Smooth muscle cell (in vitro differentiated cells): ENCODE results near the gene PCED1B. TPM values are rescaled to one million over a fixed set of nuclear protein-coding genes. Genes with fewer than 3 reads are reported as not detected.

Experiments
- DNase-seq: peaks from one replicate; lab custom pipeline; 2025; ENCODE audit not compliant: unreplicated experiment; lab: John Stamatoyannopoulos, UW
- H2AFZ ChIP-seq: fragments of 200-600 bp; sonication (generic); 2 replicates; pipeline ENCODE4 v1.6.0; 2016; ENCODE audit warnings: antibody characterized with exemption, low read depth, mild to moderate bottlenecking
- H3F3A ChIP-seq: fragments of 200-600 bp; sonication (generic); 2 replicates; pipeline ENCODE4 v1.6.0; 2017; ENCODE audit warnings: antibody characterized with exemption, low read depth
- H3K27ac ChIP-seq: fragments of 200-600 bp; sonication (generic); 2 replicates; pipeline ENCODE4 v1.5.1; 2016; ENCODE audit warnings: low read depth, mild to moderate bottlenecking
- H3K27me3 ChIP-seq: fragments of 200-600 bp; sonication (generic); 2 replicates; pipeline ENCODE4 v1.6.1; 2016; ENCODE audit warnings: low read depth, mild to moderate bottlenecking
- H3K36me3 ChIP-seq: fragments of 200-600 bp; sonication (generic); 2 replicates; pipeline ENCODE4 v1.5.1; 2016; ENCODE audit warnings: low read depth
- H3K4me1 ChIP-seq: fragments of 200-600 bp; sonication (generic); 2 replicates; pipeline ENCODE4 v1.5.1; 2016; ENCODE audit warnings: low read depth
- H3K4me2 ChIP-seq: fragments of 200-600 bp; sonication (generic); 2 replicates; pipeline ENCODE4 v1.6.0; 2016; ENCODE audit warnings: mild to moderate bottlenecking
- H3K4me3 ChIP-seq: fragments of 200-600 bp; sonication (generic); 2 replicates; pipeline ENCODE4 v1.5.1; 2016; ENCODE audit warnings: mild to moderate bottlenecking
- H3K79me2 ChIP-seq: fragments of 200-600 bp; sonication (generic); 2 replicates; pipeline ENCODE4 v1.6.0; 2016; ENCODE audit warnings: low read depth, mild to moderate bottlenecking
- H3K9ac ChIP-seq: fragments of 200-600 bp; sonication (generic); 2 replicates; pipeline ENCODE4 v1.6.0; 2016; ENCODE audit warnings: low read depth
- H3K9me3 ChIP-seq: fragments of 200-600 bp; sonication (generic); replicated peaks from 2 replicates; pipeline ENCODE4 v1.5.1; 2016; ENCODE audit warnings: low read depth
- H4K20me1 ChIP-seq: fragments of 200-600 bp; sonication (generic); 2 replicates; pipeline ENCODE4 v1.6.0; 2016; ENCODE audit warnings: low read depth
- CTCF ChIP-seq: fragments of 200-600 bp; sonication (generic); IDR thresholded peaks from 2 replicates; pipeline ENCODE4 v1.5.1; 2017; ENCODE audit warnings: borderline replicate concordance, mild to moderate bottlenecking, antibody characterized with exemption; ENCODE audit not compliant: insufficient read depth, poor library complexity, severe bottlenecking
- WGBS: methylation state at CpG from one replicate; pipeline ENCODE4 v1.1.7; 2016; ENCODE audit warnings: low lambda C conversion rate; 5-methylcytosine and 5-hydroxymethylcytosine counted together
- polyA plus RNA-seq: library from polyadenylated mRNA; unstranded; fragments of >200 nt; fragmentation: Nextera tagmentation; extraction: Ambion mirVana; gene quantifications from 2 replicates; pipeline ENCODE4 v1.2.1, GENCODE V29; 2016
- total RNA-seq: library from RNA; depleted of rRNA; stranded (reverse); fragments of >200 nt; gene quantifications from 2 replicates; pipeline ENCODE4 v1.2.3, GENCODE V29; 2014

The PCED1B gene
- total and polyA plus RNA-seq, 2 experiments from 2014 or later, result 2.7 to 3.5 TPM

GRCh38 chr12:47186246-47186645 is 106.8 kb downstream of the PCED1B start:
- H3K4me2 ChIP-seq, result no peak overlapping the region

GRCh38 chr12:47188576-47189441 is 109.4 kb downstream of the PCED1B start:
- H3K9me3 ChIP-seq, result no peaks in the 10 kb centered on the region
- peak overlapping the region; percentile 21 for H3K4me2 ChIP-seq
- H3K27me3 ChIP-seq, result no peaks in the 10 kb centered on the region
- no peaks in the 10 kb centered on the region for H3K79me2 ChIP-seq
- no peaks in the 10 kb centered on the region for H3F3A ChIP-seq
- H3K4me3 ChIP-seq, result no peak overlapping the region
- no peak for TF ChIP-seq CTCF
- WGBS, result 54% methylated on average over 6 of the region's 6 CpGs
- H3K36me3 ChIP-seq, result no peaks in the 10 kb centered on the region
- H4K20me1 ChIP-seq, result no peaks in the 10 kb centered on the region
- H3K9ac ChIP-seq, result no peak overlapping the region
- no peak for DNase-seq
- peak overlapping the region; percentile 35 for H3K27ac ChIP-seq
- no peak overlapping the region for H2AFZ ChIP-seq
- H3K4me1 ChIP-seq, result peaks cover 10% of the 10 kb centered on the region

More at GRCh38 chr12:47186246-47186645, 106.8 kb downstream of the PCED1B start:
- H2AFZ ChIP-seq, result no peak overlapping the region
- no peaks in the 10 kb centered on the region for H3K27me3 ChIP-seq
- H3K4me3 ChIP-seq, result no peak overlapping the region
- no peak for TF ChIP-seq CTCF
- no peak overlapping the region for H3K27ac ChIP-seq
- H3K9me3 ChIP-seq, result no peaks in the 10 kb centered on the region
- 79% methylated on average over 2 of the region's 2 CpGs for WGBS
- no peaks in the 10 kb centered on the region for H3K36me3 ChIP-seq
- DNase-seq, result no peak
- no peak overlapping the region for H3K9ac ChIP-seq
- no peaks in the 10 kb centered on the region for H3F3A ChIP-seq
- H3K4me1 ChIP-seq, result peaks cover 8% of the 10 kb centered on the region
- H4K20me1 ChIP-seq, result no peaks in the 10 kb centered on the region
- H3K79me2 ChIP-seq, result no peaks in the 10 kb centered on the region

- no peak overlapping the region for H3K4me3 ChIP-seq
- no peaks in the 10 kb centered on the region for H3K36me3 ChIP-seq
- H3K9me3 ChIP-seq, result no peaks in the 10 kb centered on the region
- peaks cover 11% of the 10 kb centered on the region for H3K4me1 ChIP-seq
- DNase-seq, result no peak
- WGBS, result 88% methylated on average over 3 of the region's 3 CpGs
- no peak overlapping the region for H3K9ac ChIP-seq
- H4K20me1 ChIP-seq, result no peaks in the 10 kb centered on the region
- H3F3A ChIP-seq, result no peaks in the 10 kb centered on the region
- no peak overlapping the region for H2AFZ ChIP-seq
- H3K79me2 ChIP-seq, result no peaks in the 10 kb centered on the region
- H3K27ac ChIP-seq, result no peak overlapping the region
- H3K27me3 ChIP-seq, result no peaks in the 10 kb centered on the region
- no peak for TF ChIP-seq CTCF
- peak overlapping the region; percentile 21 for H3K4me2 ChIP-seq
Measured at GRCh38 chr12:47189728-47190127, 110.3 kb downstream of the PCED1B start.
